Effector memory CD4-positive, alpha-beta T cell (primary cell): Measurements from ENCODE around the gene PPP2R3B.

Experiments used
- DNase-seq, 3 donors: peaks; one replicate each; pipeline ENCODE4 v3.0.0-alpha.2; 2020
- H3K27ac ChIP-seq: 2 replicates; pipeline ENCODE4 v1.7.0; 2013; ENCODE audit warnings: mild to moderate bottlenecking, low read length, moderate library complexity; ENCODE audit not compliant: insufficient read depth, poor library complexity, severe bottlenecking
- H3K27me3 ChIP-seq: replicated peaks from 2 replicates; pipeline ENCODE4 v1.7.0; 2013; ENCODE audit warnings: mild to moderate bottlenecking, low read length; ENCODE audit not compliant: insufficient read depth, control insufficient read depth, poor library complexity, severe bottlenecking
- H3K36me3 ChIP-seq: 2 replicates; pipeline ENCODE4 v1.7.0; 2013; ENCODE audit warnings: mild to moderate bottlenecking, low read length, moderate library complexity; ENCODE audit not compliant: control insufficient read depth, insufficient read depth
- H3K4me1 ChIP-seq: 2 replicates; pipeline ENCODE4 v1.7.0; 2013; ENCODE audit warnings: low read length, mild to moderate bottlenecking; ENCODE audit not compliant: control insufficient read depth, insufficient read depth, poor library complexity, severe bottlenecking
- H3K4me3 ChIP-seq: 2 replicates; pipeline ENCODE4 v1.7.0; 2013; ENCODE audit warnings: low read length, low read depth, mild to moderate bottlenecking; ENCODE audit not compliant: insufficient read depth, poor library complexity, severe bottlenecking
- H3K9me3 ChIP-seq: 2 replicates; pipeline ENCODE4 v1.7.0; 2013; ENCODE audit warnings: mild to moderate bottlenecking, low read length, moderate library complexity; ENCODE audit not compliant: control insufficient read depth

Gene PPP2R3B

GRCh38 chrX:348461-349117 lies 38.1 kb downstream of the PPP2R3B start:
- H3K4me1 ChIP-seq, result no peaks in the 10 kb centered on the region
- no peak overlapping the region for H3K4me3 ChIP-seq
- H3K36me3 ChIP-seq, result peaks cover 4% of the 10 kb centered on the region
- no peaks in the 10 kb centered on the region for H3K9me3 ChIP-seq
- no peak overlapping the region for H3K27ac ChIP-seq
- no peaks in the 10 kb centered on the region for H3K27me3 ChIP-seq
- no peak for DNase-seq

- no peak for DNase-seq
- no peaks in the 10 kb centered on the region for H3K9me3 ChIP-seq
- no peak overlapping the region for H3K27ac ChIP-seq
- no peak overlapping the region for H3K4me3 ChIP-seq
- H3K4me1 ChIP-seq, result no peaks in the 10 kb centered on the region
- H3K27me3 ChIP-seq, result no peaks in the 10 kb centered on the region
- peaks cover 4% of the 10 kb centered on the region for H3K36me3 ChIP-seq
Observed at GRCh38 chrX:347351-348117, 39.2 kb downstream of the PPP2R3B start.

GRCh38 chrX:346034-346813 lies 40.5 kb downstream of the PPP2R3B start:
- no peaks in the 10 kb centered on the region for H3K27me3 ChIP-seq
- no peak for DNase-seq
- H3K36me3 ChIP-seq, result peaks cover 4% of the 10 kb centered on the region
- H3K4me1 ChIP-seq, result no peaks in the 10 kb centered on the region
- H3K9me3 ChIP-seq, result no peaks in the 10 kb centered on the region
- no peak overlapping the region for H3K4me3 ChIP-seq
- no peak overlapping the region for H3K27ac ChIP-seq

- Histone ChIP-seq H3K27ac (no peak overlapping the region), H3K4me3 (no peak overlapping the region), H3K36me3 (peaks cover 4% of the 10 kb centered on the region), H3K9me3 (no peaks in the 10 kb centered on the region), H3K27me3 (no peaks in the 10 kb centered on the region), H3K4me1 (no peaks in the 10 kb centered on the region)
- DNase-seq, result no peak
Observed at GRCh38 chrX:345020-345925, 41.4 kb downstream of the PPP2R3B start.

- no peak for DNase-seq
Observed at GRCh38 chrX:344371-344901, 42.3 kb downstream of the PPP2R3B start.

GRCh38 chrX:341541-342101 lies 45.1 kb downstream of the PPP2R3B start:
- Histone ChIP-seq H3K4me3 (no peak overlapping the region), H3K27me3 (no peaks in the 10 kb centered on the region), H3K4me1 (no peaks in the 10 kb centered on the region), H3K36me3 (peaks cover 4% of the 10 kb centered on the region), H3K27ac (no peak overlapping the region), H3K9me3 (no peaks in the 10 kb centered on the region)
- no peak for DNase-seq

More at GRCh38 chrX:344371-344901, 42.3 kb downstream of the PPP2R3B start:
- Histone ChIP-seq H3K36me3 (peaks cover 4% of the 10 kb centered on the region), H3K27ac (no peak overlapping the region), H3K4me1 (no peaks in the 10 kb centered on the region), H3K4me3 (no peak overlapping the region), H3K27me3 (no peaks in the 10 kb centered on the region), H3K9me3 (no peaks in the 10 kb centered on the region)

GRCh38 chrX:340641-341423 lies 45.9 kb downstream of the PPP2R3B start:
- H3K4me3 ChIP-seq, result no peak overlapping the region
- no peak for DNase-seq
- H3K27me3 ChIP-seq, result no peaks in the 10 kb centered on the region
- no peaks in the 10 kb centered on the region for H3K4me1 ChIP-seq
- H3K36me3 ChIP-seq, result peaks cover 4% of the 10 kb centered on the region
- no peak overlapping the region for H3K27ac ChIP-seq
- H3K9me3 ChIP-seq, result no peaks in the 10 kb centered on the region

GRCh38 chrX:340121-340520 lies 46.6 kb downstream of the PPP2R3B start:
- H3K4me3 ChIP-seq, result no peak overlapping the region
- no peaks in the 10 kb centered on the region for H3K9me3 ChIP-seq
- H3K4me1 ChIP-seq, result no peaks in the 10 kb centered on the region
- H3K27me3 ChIP-seq, result no peaks in the 10 kb centered on the region
- no peak for DNase-seq
- peaks cover 3% of the 10 kb centered on the region for H3K36me3 ChIP-seq
- H3K27ac ChIP-seq, result no peak overlapping the region
